HFF-Myc (cell line): ENCODE results near the gene ISCU.
"Not testable (repeated sequence)": the region's sequence is repeated elsewhere in the genome, so short reads cannot be mapped to it uniquely, and the experiment has no call there.

Experiments
- DNase-seq: peaks from one replicate; pipeline ENCODE4 v3.0.0-alpha.2; 2011; ENCODE audit warnings: low read depth; ENCODE audit errors: extremely low read depth
- H3K4me3 ChIP-seq: replicated peaks from 2 replicates; pipeline ENCODE4 v1.5.1; 2011; ENCODE audit warnings: low read depth, mild to moderate bottlenecking, control low read depth, low read length
- CTCF ChIP-seq: IDR thresholded peaks from 2 replicates; pipeline ENCODE4 v1.5.1; 2012; ENCODE audit warnings: mild to moderate bottlenecking, low read depth, low read length, control low read depth; ENCODE audit errors: missing control alignments

Gene ISCU

GRCh38 chr12:108542320-108542719, 20.1 kb upstream of the ISCU start:
- no peak for TF ChIP-seq CTCF
- no peak overlapping the region for H3K4me3 ChIP-seq
- no peak for DNase-seq

- H3K4me3 ChIP-seq: no peak overlapping the region
- TF ChIP-seq CTCF: no peak
- DNase-seq: no peak
Observed at GRCh38 chr12:108543652-108544051, 18.7 kb upstream of the ISCU start.

- no peak for DNase-seq
- no peak for TF ChIP-seq CTCF
- H3K4me3 ChIP-seq: no peak overlapping the region
Observed at GRCh38 chr12:108547686-108548085, 14.7 kb upstream of the ISCU start.

DNA sequence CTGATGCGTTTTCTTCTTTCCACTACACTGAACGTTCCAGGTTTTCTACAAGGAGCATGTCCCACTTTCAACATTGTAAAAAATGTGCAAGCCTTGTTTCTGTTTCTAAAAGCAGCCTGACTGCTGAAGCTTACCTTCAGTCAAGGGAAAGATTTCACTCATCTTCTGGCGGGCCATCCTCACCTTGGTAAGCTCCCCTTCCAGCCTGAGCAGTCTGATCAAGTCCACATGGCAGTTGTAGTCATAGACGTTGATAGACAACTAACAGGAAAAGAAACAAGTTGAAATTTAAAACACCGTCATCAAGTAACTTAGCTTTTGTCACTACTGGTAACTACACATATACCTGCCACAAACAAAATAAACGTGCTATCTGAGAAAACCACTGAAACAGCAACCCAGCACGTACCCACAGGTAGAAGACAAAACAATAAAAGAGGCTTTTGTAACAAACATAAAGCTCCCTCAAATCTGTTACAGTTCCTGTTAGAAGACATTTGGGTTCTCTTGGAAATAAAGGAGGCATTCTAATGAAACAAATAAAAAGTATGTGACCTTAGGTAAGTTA, 13.4 kb upstream of the ISCU start:
- no peak overlapping the region for H3K4me3 ChIP-seq
- no peak for TF ChIP-seq CTCF
- no peak for DNase-seq

GRCh38 chr12:108551535-108551934, 10.9 kb upstream of the ISCU start:
- no peak for TF ChIP-seq CTCF
- no peak for DNase-seq
- no peak overlapping the region for H3K4me3 ChIP-seq

DNA sequence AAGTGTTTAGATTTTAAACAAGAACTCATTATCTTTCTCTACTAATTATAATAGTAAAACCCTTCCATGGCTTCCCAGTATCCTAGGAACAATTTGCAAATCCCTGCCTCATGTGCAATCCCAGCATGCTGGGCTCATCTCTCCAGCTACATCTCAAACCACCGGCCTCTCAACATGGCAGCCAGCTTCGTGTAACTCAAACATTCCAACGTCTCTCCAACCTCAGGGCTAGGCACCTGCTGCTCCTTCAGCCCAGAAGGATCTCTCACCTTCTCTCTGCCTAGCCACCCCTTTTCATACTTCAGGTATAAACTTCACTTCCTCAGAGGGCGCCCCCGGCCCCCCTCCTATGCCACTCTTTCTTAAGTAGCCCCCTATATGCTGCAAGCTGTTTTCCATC, 8.6 kb upstream of the ISCU start:
- TF ChIP-seq CTCF: no peak
- H3K4me3 ChIP-seq: no peak overlapping the region
- no peak for DNase-seq

DNA sequence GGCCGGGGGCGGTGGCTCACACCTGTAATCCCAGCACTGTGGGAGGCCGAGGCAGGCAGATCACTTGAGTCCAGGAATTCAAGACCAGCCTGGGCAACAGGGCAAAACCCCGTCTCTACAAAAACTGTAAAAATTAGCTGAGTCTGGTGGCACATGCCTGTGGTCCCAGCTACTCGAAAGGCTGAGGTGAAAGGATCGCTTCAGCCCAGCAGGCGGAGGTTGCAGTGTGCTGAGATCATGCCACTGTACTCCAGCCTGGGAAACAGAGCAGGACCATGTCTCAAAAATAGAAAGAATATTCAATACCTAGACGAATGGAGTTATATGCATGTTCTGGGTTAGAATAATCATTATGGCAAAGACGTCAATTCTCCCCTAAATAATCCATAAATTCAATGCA, 7.0 kb upstream of the ISCU start:
- not testable (repeated sequence) for H3K4me3 ChIP-seq, DNase-seq
